Activated naive CD8-positive, alpha-beta T cell treated with anti-CD3 and anti-CD28 coated beads for 36 hours (primary cell): ENCODE results near the gene RHOH. TPM values are rescaled to one million over a fixed set of nuclear protein-coding genes. Genes with fewer than 3 reads are reported as not detected.

ENCODE experiments used
- DNase-seq: peaks from one replicate; pipeline ENCODE4 v3.0.0; 2021
- H3K27ac Mint-ChIP-seq: one replicate; pipeline ENCODE4 v1.8.0; 2022; ENCODE audit warnings: mild to moderate bottlenecking, moderate library complexity, mixed read lengths
- H3K27me3 Mint-ChIP-seq: one replicate; pipeline ENCODE4 v1.8.0; 2022; ENCODE audit warnings: mild to moderate bottlenecking, mixed read lengths
- H3K36me3 Mint-ChIP-seq: one replicate; pipeline ENCODE4 v1.8.0; 2021; ENCODE audit warnings: mild to moderate bottlenecking, mixed read lengths
- H3K4me1 Mint-ChIP-seq: one replicate; pipeline ENCODE4 v1.8.0; 2021; ENCODE audit warnings: mixed read lengths
- H3K4me3 Mint-ChIP-seq: one replicate; pipeline ENCODE4 v1.8.0; 2022; ENCODE audit warnings: mild to moderate bottlenecking, moderate library complexity, mixed read lengths
- H3K9me3 Mint-ChIP-seq: one replicate; pipeline ENCODE4 v1.8.0; 2022; ENCODE audit warnings: mixed read lengths
- total RNA-seq, 2 experiments: library from RNA; stranded (reverse); gene quantifications; one replicate each; pipeline ENCODE4 v1.2.3, GENCODE V29; 2021

The RHOH gene
- total RNA-seq, 2 experiments from 2014 or later = 112 to 114 TPM

DNA sequence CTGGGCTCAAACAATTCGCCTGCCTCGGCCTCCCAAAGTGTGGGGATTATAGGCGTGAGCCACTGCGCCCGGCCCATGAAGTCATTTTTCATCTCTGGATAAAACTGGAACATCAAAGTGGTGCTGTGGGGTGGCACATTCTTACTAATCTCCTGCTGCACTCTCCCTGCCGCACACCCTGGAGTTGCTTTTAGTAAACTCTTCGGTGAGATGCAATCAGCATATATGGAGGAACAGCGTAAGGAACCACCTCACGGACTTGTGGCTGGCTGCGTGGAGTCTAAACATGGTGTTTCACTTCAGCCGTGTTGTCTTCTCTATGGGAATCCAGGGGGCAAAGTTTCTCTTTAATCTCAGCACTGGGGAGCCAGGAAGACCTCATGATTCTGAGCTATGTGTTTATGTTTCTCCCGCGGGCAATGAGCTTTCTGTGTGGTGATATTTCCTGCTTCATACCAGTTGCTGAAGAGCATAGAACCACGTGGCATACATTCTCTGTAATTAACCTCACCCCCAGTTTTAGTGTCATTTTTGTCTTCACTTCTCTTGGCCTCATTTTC, 2.1 kb upstream of the RHOH start:
- peaks cover 56% of the 10 kb centered on the region for H3K4me1 Mint-ChIP-seq
- DNase-seq = peak; percentile 52
- H3K36me3 Mint-ChIP-seq = peaks cover 28% of the 10 kb centered on the region
- H3K27ac Mint-ChIP-seq = peak overlapping the region; percentile 97
- no peaks in the 10 kb centered on the region for H3K27me3 Mint-ChIP-seq
- H3K4me3 Mint-ChIP-seq = peak overlapping the region; percentile 93
- H3K9me3 Mint-ChIP-seq = no peaks in the 10 kb centered on the region

GRCh38 chr4:40195182-40196177, 1.4 kb upstream of the RHOH start:
- H3K4me3 Mint-ChIP-seq = peak overlapping the region; percentile 93
- peaks cover 52% of the 10 kb centered on the region for H3K4me1 Mint-ChIP-seq
- no peaks in the 10 kb centered on the region for H3K27me3 Mint-ChIP-seq
- no peaks in the 10 kb centered on the region for H3K9me3 Mint-ChIP-seq
- DNase-seq = no peak
- peaks cover 36% of the 10 kb centered on the region for H3K36me3 Mint-ChIP-seq
- H3K27ac Mint-ChIP-seq = peak overlapping the region; percentile 97

GRCh38 chr4:40196272-40196671, 559 bp upstream of the RHOH start:
- no peaks in the 10 kb centered on the region for H3K9me3 Mint-ChIP-seq
- peaks cover 44% of the 10 kb centered on the region for H3K36me3 Mint-ChIP-seq
- peak overlapping the region; percentile 93 for H3K4me3 Mint-ChIP-seq
- no peak for DNase-seq
- H3K4me1 Mint-ChIP-seq = peaks cover 52% of the 10 kb centered on the region
- peaks cover 3% of the 10 kb centered on the region for H3K27me3 Mint-ChIP-seq
- H3K27ac Mint-ChIP-seq = peak overlapping the region; percentile 97

DNA sequence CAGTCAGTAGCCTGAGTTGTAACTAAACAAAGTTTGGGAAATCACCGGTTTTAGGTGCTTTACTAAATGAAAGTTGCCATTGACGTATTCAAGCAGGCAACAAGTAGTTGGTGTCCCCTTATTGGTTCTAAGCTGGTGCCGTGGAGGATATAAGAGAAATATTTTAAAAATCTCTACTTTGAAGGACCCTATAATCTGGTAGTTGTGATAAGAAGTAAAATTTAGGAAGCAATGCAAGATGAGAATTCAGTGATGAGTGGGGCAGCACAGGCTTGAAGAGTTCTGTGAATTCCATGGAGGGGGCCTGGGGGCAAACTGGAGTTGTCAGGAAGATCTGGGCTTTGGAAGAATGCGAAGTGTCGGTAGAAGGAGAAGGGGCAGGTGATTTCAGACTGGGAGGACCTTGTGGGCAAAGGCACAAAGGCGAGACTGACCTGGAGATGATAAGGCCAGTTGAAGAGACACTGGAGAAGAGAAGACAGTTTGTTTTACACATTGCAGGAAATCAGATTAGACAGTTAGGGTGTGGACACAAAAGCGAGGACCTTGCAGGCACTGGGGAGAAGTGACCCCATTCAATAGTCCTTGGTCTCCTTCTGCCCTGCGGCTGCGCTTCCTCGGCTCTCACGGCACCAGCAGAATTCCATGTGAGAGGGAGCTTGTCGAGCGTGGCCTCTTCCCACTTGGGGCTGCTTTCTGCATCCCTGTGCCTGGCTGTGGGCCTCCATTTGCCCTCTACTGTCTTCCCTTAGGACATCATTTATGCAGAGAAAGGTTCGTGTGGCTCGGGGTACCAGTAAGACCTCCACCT, 1.3 kb downstream of the RHOH start:
- H3K27ac Mint-ChIP-seq = peak overlapping the region; percentile 97
- H3K9me3 Mint-ChIP-seq = no peaks in the 10 kb centered on the region
- DNase-seq = no peak
- peaks cover 60% of the 10 kb centered on the region for H3K36me3 Mint-ChIP-seq
- H3K4me1 Mint-ChIP-seq = peaks cover 44% of the 10 kb centered on the region
- H3K27me3 Mint-ChIP-seq = peaks cover 3% of the 10 kb centered on the region
- peak overlapping the region; percentile 93 for H3K4me3 Mint-ChIP-seq

DNA sequence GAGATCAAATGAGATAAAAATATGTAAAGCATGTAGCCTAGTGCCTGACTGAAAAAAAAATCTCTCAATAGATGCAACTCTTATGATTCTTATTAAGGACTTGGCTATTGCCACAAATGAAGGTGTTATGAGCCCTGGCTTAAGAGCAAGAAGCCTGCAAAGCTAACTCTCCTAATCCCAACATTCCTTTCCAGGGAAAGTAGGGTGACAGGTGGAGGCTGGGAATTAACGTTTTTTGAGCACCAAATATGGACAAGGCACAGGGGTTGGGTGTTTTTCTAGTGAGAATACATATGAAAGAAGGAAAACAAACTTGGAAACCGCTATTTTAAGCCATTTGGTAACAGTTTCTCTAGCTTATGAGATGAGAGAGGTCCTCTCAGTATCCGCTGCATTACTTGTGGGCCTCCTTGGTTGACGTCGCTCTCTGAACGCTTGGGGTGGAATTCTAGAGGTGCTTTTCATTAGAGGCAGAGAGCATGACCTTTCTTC, 2.4 kb downstream of the RHOH start:
- Mint-ChIP-seq H3K27ac (peak overlapping the region; percentile 97), H3K27me3 (peaks cover 3% of the 10 kb centered on the region), H3K36me3 (peaks cover 69% of the 10 kb centered on the region), H3K4me1 (peaks cover 41% of the 10 kb centered on the region), H3K9me3 (no peaks in the 10 kb centered on the region), H3K4me3 (peak overlapping the region; percentile 93)
- DNase-seq = no peak

DNA sequence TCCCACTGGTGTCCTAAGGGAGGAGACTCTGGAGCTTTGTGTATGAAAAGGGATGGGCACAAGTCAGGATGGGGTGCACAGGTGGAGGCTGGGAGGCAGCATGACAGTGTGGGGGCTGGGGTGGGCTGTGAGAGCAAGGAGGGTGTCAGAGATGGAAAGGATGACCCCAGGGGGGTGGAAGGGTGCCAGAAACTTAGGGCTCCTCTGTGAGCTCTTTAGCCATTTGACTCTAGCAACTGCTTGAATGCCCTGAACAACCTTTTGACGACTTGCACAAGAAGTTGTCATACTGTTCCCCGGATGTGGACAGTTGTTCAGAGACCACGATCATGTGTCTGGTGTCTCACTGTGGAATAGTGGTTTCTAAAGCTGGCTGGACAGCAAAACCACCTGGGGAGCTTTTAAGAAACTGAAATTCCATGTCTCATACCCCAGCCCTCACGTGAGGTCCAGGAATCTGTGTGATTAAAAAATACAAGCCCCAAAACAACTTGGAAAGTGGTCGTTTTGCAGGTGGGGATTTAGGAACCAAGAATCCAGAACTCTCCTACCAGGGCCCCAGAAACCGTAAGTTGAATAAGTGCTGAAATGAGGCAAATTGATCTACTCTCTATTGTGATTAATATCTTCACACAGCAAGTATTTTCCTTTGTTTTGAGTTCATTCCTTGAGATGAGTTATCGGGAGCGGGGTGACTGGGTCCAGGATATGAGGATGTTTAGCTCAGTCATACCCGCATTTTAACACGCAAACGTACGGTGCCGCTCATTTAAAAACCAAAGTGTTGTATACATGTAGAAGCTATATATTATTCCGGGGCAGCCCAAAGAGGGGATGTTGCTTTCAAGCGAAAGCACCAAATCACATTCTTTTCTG, 3.4 kb downstream of the RHOH start:
- Mint-ChIP-seq H3K4me1 (peaks cover 44% of the 10 kb centered on the region), H3K27ac (peak overlapping the region; percentile 97), H3K9me3 (no peaks in the 10 kb centered on the region), H3K36me3 (peaks cover 79% of the 10 kb centered on the region), H3K4me3 (peak overlapping the region; percentile 93), H3K27me3 (peaks cover 3% of the 10 kb centered on the region)
- DNase-seq = peak; percentile 84

DNA sequence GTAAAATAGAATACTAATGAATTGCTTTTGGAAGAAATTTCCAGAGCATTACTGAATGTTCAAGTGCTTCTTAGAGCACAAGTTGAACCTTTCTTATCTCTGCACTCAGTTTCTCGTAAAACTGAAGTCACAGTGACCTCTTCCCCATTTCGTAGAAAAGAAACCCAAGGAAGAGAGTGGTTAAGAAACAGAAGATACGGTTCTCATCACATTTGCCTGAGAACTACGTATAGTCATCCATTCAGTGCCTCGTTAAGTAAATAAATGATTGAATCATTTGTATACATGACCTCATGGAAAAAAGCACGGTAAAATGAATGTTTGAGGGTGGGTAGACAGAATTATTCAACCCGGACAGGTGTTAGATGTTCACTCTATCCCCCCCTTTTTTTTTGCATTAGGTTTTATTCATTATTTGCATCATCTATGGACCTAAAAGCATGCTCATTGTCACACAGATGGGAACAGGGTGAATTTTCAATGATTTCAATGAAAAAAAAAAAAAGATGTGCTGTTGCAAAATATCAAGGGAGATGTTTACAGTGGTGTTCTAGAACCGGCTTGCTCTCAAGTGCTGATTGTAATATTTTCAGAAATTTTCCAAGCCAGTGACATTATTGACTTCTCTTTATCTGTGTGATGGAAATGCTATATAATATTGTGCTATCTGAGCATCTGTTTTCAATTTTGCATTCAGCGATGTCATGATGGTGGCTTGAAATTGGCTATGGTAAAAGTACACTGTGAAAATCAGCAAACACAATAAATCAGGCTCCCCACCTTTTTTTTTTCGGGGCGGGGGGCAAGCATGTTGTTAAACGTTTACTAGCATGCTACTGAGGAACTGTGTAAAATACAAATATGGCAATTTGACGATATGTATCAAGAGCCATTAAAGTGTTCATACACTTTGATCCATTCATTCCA, 4.3 kb downstream of the RHOH start:
- Mint-ChIP-seq H3K4me1 (peaks cover 46% of the 10 kb centered on the region), H3K4me3 (peak overlapping the region; percentile 93), H3K9me3 (no peaks in the 10 kb centered on the region), H3K36me3 (peaks cover 85% of the 10 kb centered on the region), H3K27ac (peak overlapping the region; percentile 97), H3K27me3 (peaks cover 3% of the 10 kb centered on the region)
- no peak for DNase-seq

DNA sequence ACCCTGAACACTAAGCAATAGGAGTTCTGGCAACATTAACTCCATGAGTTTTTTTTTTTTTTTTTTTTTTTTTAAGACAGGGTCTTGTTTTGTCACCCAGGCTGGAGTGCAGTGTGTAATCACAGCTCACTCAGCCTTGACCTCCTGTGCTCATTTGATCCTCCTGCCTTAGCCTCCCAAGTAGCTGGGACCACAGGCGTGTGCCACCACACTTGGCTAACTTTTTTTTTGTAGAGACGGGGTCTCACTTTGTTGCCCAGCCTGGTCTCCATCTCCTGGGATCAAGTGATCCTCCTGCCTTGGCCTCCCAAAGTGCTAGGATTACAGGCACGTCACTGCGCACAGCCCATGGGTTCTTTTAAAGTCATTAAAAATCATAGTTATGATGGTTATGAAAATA, 5.1 kb downstream of the RHOH start:
- DNase-seq = no peak
- Mint-ChIP-seq H3K27ac (peak overlapping the region; percentile 97), H3K9me3 (no peaks in the 10 kb centered on the region), H3K27me3 (peaks cover 3% of the 10 kb centered on the region), H3K36me3 (peaks cover 89% of the 10 kb centered on the region), H3K4me3 (peak overlapping the region; percentile 93), H3K4me1 (peaks cover 49% of the 10 kb centered on the region)

GRCh38 chr4:40202474-40202873, 5.6 kb downstream of the RHOH start:
- Mint-ChIP-seq H3K36me3 (peaks cover 91% of the 10 kb centered on the region), H3K4me1 (peaks cover 54% of the 10 kb centered on the region), H3K4me3 (peak overlapping the region; percentile 93), H3K27me3 (peaks cover 3% of the 10 kb centered on the region), H3K9me3 (no peaks in the 10 kb centered on the region), H3K27ac (peak overlapping the region; percentile 97)
- DNase-seq = no peak

- H3K4me1 Mint-ChIP-seq = peaks cover 67% of the 10 kb centered on the region
- peak overlapping the region; percentile 97 for H3K27ac Mint-ChIP-seq
- H3K27me3 Mint-ChIP-seq = peaks cover 3% of the 10 kb centered on the region
- DNase-seq = no peak
- H3K36me3 Mint-ChIP-seq = peaks cover 84% of the 10 kb centered on the region
- no peaks in the 10 kb centered on the region for H3K9me3 Mint-ChIP-seq
- H3K4me3 Mint-ChIP-seq = peak overlapping the region; percentile 93
Measured at GRCh38 chr4:40204507-40205258, 7.9 kb downstream of the RHOH start.

- Mint-ChIP-seq H3K27ac (peak overlapping the region; percentile 97), H3K27me3 (peaks cover 3% of the 10 kb centered on the region), H3K4me1 (peaks cover 69% of the 10 kb centered on the region), H3K36me3 (peaks cover 83% of the 10 kb centered on the region), H3K4me3 (peak overlapping the region; percentile 93), H3K9me3 (no peaks in the 10 kb centered on the region)
- DNase-seq = no peak
Measured at GRCh38 chr4:40205259-40206198, 8.7 kb downstream of the RHOH start.

- H3K36me3 Mint-ChIP-seq = peaks cover 81% of the 10 kb centered on the region
Measured at GRCh38 chr4:40206426-40206825, 9.6 kb downstream of the RHOH start.

More at GRCh38 chr4:40206426-40206825, 9.6 kb downstream of the RHOH start:
- Mint-ChIP-seq H3K27me3 (no peaks in the 10 kb centered on the region), H3K27ac (peak overlapping the region; percentile 97), H3K4me1 (peaks cover 70% of the 10 kb centered on the region), H3K9me3 (no peaks in the 10 kb centered on the region), H3K4me3 (peak overlapping the region; percentile 93)
- no peak for DNase-seq
